GM19025 (cell line): ENCODE results near the gene CLDN17.

ENCODE experiments used
- ATAC-seq: cut with Tn5 transposase; IDR thresholded peaks from one replicate; pipeline ENCODE4 v1.9.1; 2021; ENCODE audit warnings: mild to moderate bottlenecking, low read depth, moderate library complexity; ENCODE audit not compliant: unreplicated experiment

The CLDN17 gene

GRCh38 chr21:30129246-30129645 lies 37.4 kb downstream of the CLDN17 start:
- no peak for ATAC-seq

GRCh38 chr21:30126576-30126975 lies 40.0 kb downstream of the CLDN17 start:
- no peak for ATAC-seq

- no peak for ATAC-seq
Measured at GRCh38 chr21:30117631-30118030, 49.0 kb downstream of the CLDN17 start.

- no peak for ATAC-seq
Measured at GRCh38 chr21:30116479-30116878, 50.1 kb downstream of the CLDN17 start.
